Activated B cell treated with CpG ODN at 0.5 μM for 24 hours (primary cell): ENCODE results near the gene PRSS53. TPM values are rescaled to one million over a fixed set of nuclear protein-coding genes. Genes with fewer than 3 reads are reported as not detected.

Experiments used
- ATAC-seq: fragments of 200-7000 bp; cut with Tn5 transposase; one replicate; pipeline ENCODE4 v1.10.0; 2021; ENCODE audit warnings: low read depth, mild to moderate bottlenecking, moderate library complexity
- CTCF ChIA-PET: fragments of 350-600 bp; sonication (Branson Sonifier 250); formaldehyde crosslinking; loops from one replicate; lab custom pipeline; 2021; ENCODE audit warnings: antibody characterized with exemption; lab: Charles Lee
- POLR2A ChIA-PET: fragments of 350-600 bp; sonication (Branson Sonifier 250); formaldehyde crosslinking; loops from one replicate; lab custom pipeline; 2021; ENCODE audit warnings: antibody characterized with exemption; lab: Charles Lee
- DNase-seq: peaks from one replicate; pipeline ENCODE4 v3.0.0; 2022
- H3K27ac Mint-ChIP-seq: one replicate; pipeline ENCODE4 v1.8.0; 2020; ENCODE audit warnings: mixed read lengths
- H3K27me3 Mint-ChIP-seq: one replicate; pipeline ENCODE4 v1.8.0; 2021; ENCODE audit warnings: mixed read lengths
- H3K36me3 Mint-ChIP-seq: one replicate; pipeline ENCODE4 v1.8.0; 2021; ENCODE audit warnings: low read depth, mixed read lengths
- H3K4me1 Mint-ChIP-seq: one replicate; pipeline ENCODE4 v1.8.0; 2021; ENCODE audit warnings: mixed read lengths
- H3K4me3 Mint-ChIP-seq: one replicate; pipeline ENCODE4 v1.8.0; 2020; ENCODE audit warnings: mild to moderate bottlenecking, mixed read lengths
- H3K9me3 Mint-ChIP-seq: one replicate; pipeline ENCODE4 v1.8.0; 2020; ENCODE audit warnings: mixed read lengths
- intact Hi-C: fragments of 100-400 bp; cut with micrococcal nuclease; formaldehyde crosslinking; loops from one replicate; pipeline ENCODE4 v1.15.1; 2024
- total RNA-seq: library from RNA; stranded (reverse); gene quantifications from 2 replicates; pipeline ENCODE4 v1.2.3, GENCODE V29; 2022
- TF ChIP-seq, protein P1 (sequence below): fragments of 200-600 bp; IDR thresholded peaks from one replicate; pipeline ENCODE4 v1.8.0; 2022; ENCODE audit warnings: antibody characterized with exemption, mild to moderate bottlenecking

Gene PRSS53
- total RNA-seq, 1 donor from 2014 or later = 5.5 TPM

DNA sequence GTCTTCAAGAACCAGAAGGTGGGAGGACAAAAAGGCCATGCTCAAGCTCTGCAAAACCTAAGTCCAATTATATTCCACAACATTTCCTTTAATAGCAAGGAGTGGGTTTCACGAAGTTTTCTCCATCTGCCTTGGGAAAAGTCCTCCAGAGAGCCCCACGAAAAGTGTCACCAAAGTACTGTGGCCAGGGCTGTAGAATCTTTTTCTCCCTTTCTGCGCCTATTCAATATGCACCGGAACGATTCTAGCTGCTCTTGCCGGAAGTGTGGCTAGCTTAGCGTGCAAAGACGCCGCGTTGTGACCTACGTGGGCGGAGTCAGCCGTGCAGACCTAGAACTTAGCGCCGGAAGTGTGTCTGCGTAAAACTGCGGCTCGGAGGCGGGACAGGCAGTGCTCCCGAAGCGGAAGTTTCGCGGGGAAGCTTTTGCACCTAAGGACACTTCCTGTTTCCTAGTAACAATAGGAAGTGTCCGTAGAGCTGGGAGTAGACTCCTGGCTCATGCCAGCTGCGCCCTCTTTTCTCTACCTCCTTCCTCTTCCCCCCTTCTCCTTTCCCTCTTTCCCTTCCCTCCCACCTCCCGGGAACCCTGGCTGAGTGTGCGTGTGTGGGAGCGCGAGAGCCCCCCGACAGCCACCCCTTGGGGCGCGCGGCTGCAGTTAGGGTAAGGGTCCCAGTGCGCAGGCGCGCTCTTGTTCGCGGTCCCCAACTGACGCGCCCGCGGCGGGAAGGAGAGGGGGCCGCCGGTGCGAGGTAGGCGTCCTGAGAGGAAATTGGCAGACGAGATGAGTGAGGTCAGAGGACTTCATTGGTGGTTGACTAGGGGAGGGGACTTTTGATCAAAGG, 14.6 kb downstream of the PRSS53 start, which contains the start of the genes ZNF646 and ZNF668:
ZNF646 (plus strand) TSS at position 453 of the 844 bp plus-strand sequence. CDS start 1,903 bp downstream, outside the sequence.
ZNF668 (minus strand) TSS at position 271 of the 844 bp plus-strand sequence. CDS start 9,781 bp downstream, outside the sequence.
- TF ChIP-seq, protein P1, sequence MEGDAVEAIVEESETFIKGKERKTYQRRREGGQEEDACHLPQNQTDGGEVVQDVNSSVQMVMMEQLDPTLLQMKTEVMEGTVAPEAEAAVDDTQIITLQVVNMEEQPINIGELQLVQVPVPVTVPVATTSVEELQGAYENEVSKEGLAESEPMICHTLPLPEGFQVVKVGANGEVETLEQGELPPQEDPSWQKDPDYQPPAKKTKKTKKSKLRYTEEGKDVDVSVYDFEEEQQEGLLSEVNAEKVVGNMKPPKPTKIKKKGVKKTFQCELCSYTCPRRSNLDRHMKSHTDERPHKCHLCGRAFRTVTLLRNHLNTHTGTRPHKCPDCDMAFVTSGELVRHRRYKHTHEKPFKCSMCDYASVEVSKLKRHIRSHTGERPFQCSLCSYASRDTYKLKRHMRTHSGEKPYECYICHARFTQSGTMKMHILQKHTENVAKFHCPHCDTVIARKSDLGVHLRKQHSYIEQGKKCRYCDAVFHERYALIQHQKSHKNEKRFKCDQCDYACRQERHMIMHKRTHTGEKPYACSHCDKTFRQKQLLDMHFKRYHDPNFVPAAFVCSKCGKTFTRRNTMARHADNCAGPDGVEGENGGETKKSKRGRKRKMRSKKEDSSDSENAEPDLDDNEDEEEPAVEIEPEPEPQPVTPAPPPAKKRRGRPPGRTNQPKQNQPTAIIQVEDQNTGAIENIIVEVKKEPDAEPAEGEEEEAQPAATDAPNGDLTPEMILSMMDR = no peak
- CTCF ChIA-PET = interaction anchor here (1.0 to 1.9 kb wide), 5 partner anchors 68 to 387 kb away, joined by 3 to 8 read pairs (median 3); partner anchors contain the start of genes HSD3B7 and ZNF843
- peak; percentile 83 for ATAC-seq
- intact Hi-C loops = loop anchor here (1.0 to 5.0 kb wide), 13 partner anchors 20 to 547 kb away; partner anchors contain the start of genes ARMC5, CTF1, FBXL19 and FUS
- H3K36me3 Mint-ChIP-seq = peaks cover 54% of the 10 kb centered on the region
- peak; percentile 86 for DNase-seq
- H3K4me1 Mint-ChIP-seq = peaks cover 34% of the 10 kb centered on the region
- H3K27me3 Mint-ChIP-seq = no peaks in the 10 kb centered on the region
- no peaks in the 10 kb centered on the region for H3K9me3 Mint-ChIP-seq
- peak within 1 kb of the TSS; percentile 91 for H3K27ac Mint-ChIP-seq
- POLR2A ChIA-PET = interaction anchor here (0.6 to 2.9 kb wide), 36 partner anchors 8 to 1148 kb away, joined by 3 to 59 read pairs (median 5); partner anchors contain the start of genes ARMC5, FBRS, FUS and KAT8
- H3K4me3 Mint-ChIP-seq = peak within 1 kb of the TSS; percentile 96

DNA sequence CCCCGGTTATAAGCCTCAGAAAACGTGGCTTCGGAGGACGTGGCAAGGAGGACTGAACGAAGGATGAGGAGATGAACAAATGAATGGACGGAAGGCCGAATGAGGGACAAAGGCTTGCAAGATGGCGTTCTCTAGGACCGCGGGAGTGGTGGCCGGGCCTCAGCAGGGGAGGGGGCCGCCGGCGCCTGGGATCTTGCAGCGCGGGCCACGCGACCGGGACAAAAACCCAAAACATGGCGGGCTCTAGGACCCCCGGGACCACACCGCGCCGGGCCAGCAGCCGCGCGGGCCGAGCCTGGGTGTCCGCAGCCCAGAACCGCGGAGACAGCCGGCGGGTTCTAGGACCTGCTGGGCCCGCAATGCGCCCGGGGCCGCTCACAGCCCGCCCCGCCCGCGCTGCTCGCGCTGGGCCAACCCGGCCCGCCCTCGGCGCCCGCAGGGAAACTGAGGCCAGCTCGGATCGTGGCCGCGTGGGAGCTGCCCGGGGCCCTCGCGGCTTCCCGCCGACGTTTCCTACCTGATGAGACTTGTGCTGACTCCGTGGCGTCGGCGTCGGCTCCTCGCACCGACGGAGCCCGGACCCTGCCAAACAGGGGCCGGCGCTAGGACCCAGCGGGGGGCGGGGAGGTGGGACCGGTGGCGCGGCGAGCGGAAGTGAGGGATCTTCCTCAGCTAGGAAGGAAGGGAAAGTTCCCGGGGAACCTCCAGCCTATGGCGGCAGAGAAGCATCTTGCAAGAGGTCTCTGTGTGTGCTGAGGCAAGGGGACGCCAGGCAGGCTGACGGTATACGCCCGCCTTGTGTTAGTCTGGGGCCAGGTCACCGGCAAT, 15.4 kb downstream of the PRSS53 start:
- POLR2A ChIA-PET = interaction anchor here (0.6 to 2.9 kb wide), 34 partner anchors 9 to 1147 kb away, joined by 3 to 59 read pairs (median 5); partner anchors contain the start of genes ARMC5, FBRS, FUS and KAT8
- peak overlapping the region; percentile 96 for H3K4me3 Mint-ChIP-seq
- CTCF ChIA-PET = interaction anchor here (1.0 to 1.9 kb wide), 5 partner anchors 69 to 388 kb away, joined by 3 to 8 read pairs (median 3); partner anchors contain the start of genes HSD3B7 and ZNF843
- ATAC-seq (peak; percentile 56), DNase-seq (peak; percentile 85)
- intact Hi-C loops = loop anchor here (1.0 to 5.0 kb wide), 2 partner anchors 44 to 369 kb away; partner anchors contain the start of genes KAT8 and ZNF843
- H3K9me3 Mint-ChIP-seq = no peaks in the 10 kb centered on the region
- TF ChIP-seq, protein P1 = no peak
- peaks cover 46% of the 10 kb centered on the region for H3K36me3 Mint-ChIP-seq
- peak overlapping the region; percentile 91 for H3K27ac Mint-ChIP-seq
- H3K27me3 Mint-ChIP-seq = no peaks in the 10 kb centered on the region
- peaks cover 37% of the 10 kb centered on the region for H3K4me1 Mint-ChIP-seq

DNA sequence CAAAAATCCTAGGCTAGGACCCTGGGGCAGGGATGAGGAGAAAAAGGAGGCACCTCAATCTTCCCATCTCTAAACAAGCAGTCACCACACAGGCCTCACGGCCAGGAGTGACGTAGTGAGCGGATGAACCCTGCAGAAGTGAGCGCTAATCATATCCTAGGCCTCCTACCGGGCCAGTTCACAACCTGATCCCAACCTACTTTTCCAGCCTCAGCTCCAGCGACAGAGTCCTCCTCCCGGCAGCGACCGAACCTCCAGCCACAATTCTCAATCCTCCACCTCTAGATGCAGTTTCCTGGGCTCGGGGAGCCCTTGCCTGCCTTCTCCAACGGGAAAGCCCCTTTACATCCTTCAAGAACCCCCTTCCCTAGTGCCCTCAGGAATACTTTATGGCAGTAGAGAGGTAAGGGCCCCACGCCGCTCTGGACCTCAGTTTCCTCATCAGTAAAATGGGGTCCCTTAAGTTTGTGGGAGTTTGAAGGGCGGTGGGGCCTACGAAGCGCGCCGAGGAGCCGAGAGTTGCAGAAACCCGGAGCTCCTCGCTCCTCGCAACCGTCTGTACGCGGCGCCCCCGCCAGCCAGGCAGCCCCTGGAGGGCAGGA, 16.1 kb downstream of the PRSS53 start:
- H3K27me3 Mint-ChIP-seq = no peaks in the 10 kb centered on the region
- H3K9me3 Mint-ChIP-seq = no peaks in the 10 kb centered on the region
- DNase-seq = no peak
- POLR2A ChIA-PET = interaction anchor here (1.8 to 2.9 kb wide), 8 partner anchors 9 to 107 kb away, joined by 6 to 59 read pairs (median 36); partner anchors contain the start of genes FUS, KAT8, STX4 and VKORC1
- TF ChIP-seq, protein P1 = no peak
- peak overlapping the region; percentile 81 for H3K27ac Mint-ChIP-seq
- peaks cover 37% of the 10 kb centered on the region for H3K4me1 Mint-ChIP-seq
- CTCF ChIA-PET = interaction anchor here (1.9 kb wide), 1 partner anchor 88 kb away, joined by 6 read pairs; the partner anchor contains the start of gene HSD3B7
- H3K36me3 Mint-ChIP-seq = peaks cover 39% of the 10 kb centered on the region
- ATAC-seq = no peak
- H3K4me3 Mint-ChIP-seq = peak overlapping the region; percentile 96
- intact Hi-C loops = loop anchor here (1.0 to 5.0 kb wide), 2 partner anchors 45 to 370 kb away; partner anchors contain the start of genes KAT8 and ZNF843

DNA sequence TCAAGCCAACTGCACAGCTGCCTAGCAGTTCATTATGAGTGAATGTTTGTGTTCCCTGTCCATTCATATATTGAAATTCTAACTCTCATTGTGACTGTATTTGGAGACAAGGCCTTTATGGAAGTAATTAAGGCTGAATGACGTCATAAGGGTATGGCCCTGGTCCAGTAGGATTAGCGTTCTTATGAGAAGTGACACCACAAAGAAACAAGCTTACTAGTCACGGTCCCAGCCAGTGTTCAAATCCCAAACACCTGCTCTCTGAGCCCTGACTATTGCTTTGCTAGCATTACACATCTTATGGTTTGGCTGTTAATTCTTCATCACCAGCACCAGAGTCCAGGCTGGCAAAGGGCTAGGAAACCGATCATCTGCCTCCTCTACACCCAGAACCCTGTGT, 16.9 kb downstream of the PRSS53 start:
- Mint-ChIP-seq H3K36me3 (peaks cover 32% of the 10 kb centered on the region), H3K4me1 (peaks cover 37% of the 10 kb centered on the region), H3K4me3 (peak overlapping the region; percentile 96), H3K9me3 (no peaks in the 10 kb centered on the region), H3K27me3 (no peaks in the 10 kb centered on the region), H3K27ac (peak overlapping the region; percentile 81)
- DNase-seq (no peak), ATAC-seq (no peak)
- POLR2A ChIA-PET = no interaction called here
- CTCF ChIA-PET = interaction anchor here (1.0 kb wide), 1 partner anchor 70 kb away, joined by 3 read pairs; no protein-coding TSS in a partner anchor
- intact Hi-C loops = loop anchor here (5.0 kb wide), 1 partner anchor 370 kb away; the partner anchor contains the start of gene ZNF843
- TF ChIP-seq, protein P1 = no peak
